GM12891 (cell line): ENCODE results near the gene MGST3.

Experiments
- POLR2A ChIP-seq: IDR thresholded peaks from 2 replicates; pipeline ENCODE4 v1.6.1; 2011; ENCODE audit warnings: low read depth, low read length, control low read depth
- POLR2AphosphoS5 ChIP-seq: IDR thresholded peaks from 2 replicates; pipeline ENCODE4 v1.6.1; 2011; ENCODE audit warnings: low read depth, low read length, control low read depth
- POU2F2 ChIP-seq: IDR thresholded peaks from 2 replicates; pipeline ENCODE4 v1.6.1; 2011; ENCODE audit warnings: low read depth, mild to moderate bottlenecking, control low read depth, low read length, moderate library complexity
- TAF1 ChIP-seq: IDR thresholded peaks from 2 replicates; pipeline ENCODE4 v1.6.1; 2011; ENCODE audit warnings: low read depth, low read length, control low read depth

DNA sequence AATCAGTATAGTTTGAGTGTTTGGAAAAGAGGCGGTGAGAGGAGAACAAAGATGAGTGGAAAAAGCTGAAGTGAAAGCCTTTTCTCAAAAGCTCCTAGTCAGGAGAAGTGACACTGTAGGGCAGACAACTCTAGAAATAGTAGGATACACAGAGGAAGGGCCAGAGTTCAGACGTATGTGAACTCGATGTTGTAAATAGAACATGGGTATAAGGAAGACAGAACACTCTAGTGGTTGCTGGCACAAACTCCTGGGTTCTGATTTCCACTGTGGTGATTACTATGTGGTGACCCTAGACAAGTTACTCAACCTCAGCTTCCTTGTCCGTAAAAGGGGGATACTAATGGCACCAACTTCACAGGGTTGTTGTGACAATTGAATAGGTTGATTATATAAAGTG lies 30.2 kb upstream of the MGST3 start:
- TF ChIP-seq POLR2A (no peak), POU2F2 (no peak), TAF1 (no peak), POLR2AphosphoS5 (no peak)
